Body of pancreas (tissue), 4 donors: ENCODE data around the gene DTNA.

Experiments
- CTCF ChIP-seq, 7 experiments: fragments of 450-650 bp in 4 of 7; fragments of 200-600 bp in 3 of 7; sonication (generic) in 3 of 7; IDR thresholded peaks; one replicate each; pipeline ENCODE4 v1.5.1; 2016 to 2019; ENCODE audit warnings: antibody characterized with exemption in 7 of 7
- POLR2A ChIP-seq, 3 donors: fragments of 450-650 bp; IDR thresholded peaks; one replicate each; pipeline ENCODE4 v1.6.1; 2016; ENCODE audit warnings: antibody characterized with exemption in 3 of 3, mild to moderate bottlenecking in 2 of 3

DNA sequence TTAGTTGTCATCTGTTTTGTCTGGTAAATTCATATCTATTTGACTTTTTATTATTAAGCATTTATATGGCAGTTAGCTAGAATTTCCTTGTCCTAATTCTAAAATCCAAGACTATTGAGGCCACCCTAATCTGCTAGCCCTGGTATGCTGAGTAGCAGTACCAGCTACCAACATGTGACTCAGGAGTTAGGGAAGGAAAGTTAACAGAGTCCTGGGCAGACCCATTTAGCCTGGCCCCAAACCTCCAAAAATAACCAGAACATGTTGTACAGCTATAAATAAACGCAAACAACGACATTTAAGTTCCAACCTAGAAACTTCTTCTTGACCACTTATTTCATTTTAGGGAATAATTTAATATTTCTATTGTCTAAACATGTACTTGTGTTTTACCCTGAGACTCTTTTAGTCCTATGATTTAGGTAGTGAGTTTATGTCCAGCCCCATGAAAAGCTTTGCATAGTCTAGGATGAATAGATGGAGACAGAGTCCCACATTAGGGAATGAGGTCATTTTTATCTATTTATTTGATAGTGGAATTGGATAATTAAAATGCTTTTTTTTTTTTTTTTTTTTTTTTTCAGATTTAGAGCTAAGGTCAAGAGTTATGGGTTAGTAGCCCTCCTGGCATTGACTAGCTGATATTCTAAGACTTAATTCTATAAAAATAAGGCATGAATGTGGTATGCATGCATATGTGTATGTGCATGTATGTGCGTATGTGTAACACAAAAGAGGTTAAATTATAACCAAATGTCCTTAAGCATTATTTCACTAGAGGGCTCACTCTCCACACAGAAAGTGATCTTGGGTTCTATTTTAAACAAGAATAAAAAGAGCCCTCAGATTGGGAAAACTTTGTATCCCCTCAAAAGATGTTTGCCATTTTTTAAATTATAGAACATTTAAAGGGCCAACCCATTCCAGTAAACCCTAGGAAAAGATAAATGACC, 171.1 kb downstream of the DTNA start:
- TF ChIP-seq CTCF (IDR thresholded peaks at IDR 0.05) (peak in 1 of 7 experiments; percentile 13), POLR2A (IDR thresholded peaks at IDR 0.05) (no peak)
